NCI-H748 (cell line): Measurements from ENCODE around the gene CPTP.

Experiments
- DNase-seq: peaks from one replicate; lab custom pipeline; 2025; ENCODE audit not compliant: unreplicated experiment; lab: John Stamatoyannopoulos, UW

Gene CPTP

GRCh38 chr1:1332774-1333480 is 8.3 kb downstream of the CPTP start:
- peak; percentile 8 for DNase-seq

GRCh38 chr1:1333551-1334241 is 9.1 kb downstream of the CPTP start:
- no peak for DNase-seq

- no peak for DNase-seq
Measured at GRCh38 chr1:1334835-1335234, 10.2 kb downstream of the CPTP start.

- DNase-seq, result no peak
Measured at GRCh38 chr1:1335283-1335682, 10.7 kb downstream of the CPTP start.

- no peak for DNase-seq
Measured at GRCh38 chr1:1335792-1336248, 11.2 kb downstream of the CPTP start.

GRCh38 chr1:1336446-1336845 is 11.8 kb downstream of the CPTP start:
- no peak for DNase-seq

GRCh38 chr1:1336931-1337792 is 12.6 kb downstream of the CPTP start:
- DNase-seq, result no peak

GRCh38 chr1:1337793-1338147 is 13.2 kb downstream of the CPTP start:
- DNase-seq, result no peak

GRCh38 chr1:1338278-1338677 is 13.7 kb downstream of the CPTP start:
- no peak for DNase-seq

GRCh38 chr1:1340185-1340584 is 15.6 kb downstream of the CPTP start:
- no peak for DNase-seq

GRCh38 chr1:1340791-1341548 is 16.4 kb downstream of the CPTP start:
- DNase-seq, result no peak

- DNase-seq, result no peak
Measured at GRCh38 chr1:1341549-1342021, 17.0 kb downstream of the CPTP start.

GRCh38 chr1:1342061-1342562 is 17.5 kb downstream of the CPTP start:
- DNase-seq, result no peak

GRCh38 chr1:1342584-1343115 is 18.0 kb downstream of the CPTP start:
- no peak for DNase-seq

GRCh38 chr1:1343811-1344421 is 19.3 kb downstream of the CPTP start:
- no peak for DNase-seq

GRCh38 chr1:1344655-1345361 is 20.2 kb downstream of the CPTP start:
- no peak for DNase-seq

- no peak for DNase-seq
Measured at GRCh38 chr1:1345384-1345783, 20.8 kb downstream of the CPTP start.

GRCh38 chr1:1345860-1346500 is 21.4 kb downstream of the CPTP start:
- no peak for DNase-seq

- DNase-seq, result no peak
Measured at GRCh38 chr1:1346501-1346890, 21.9 kb downstream of the CPTP start.
